Esophagus (tissue), 2 donors: ENCODE data around the gene JOSD1. TPM values are rescaled to one million over a fixed set of nuclear protein-coding genes. Genes with fewer than 3 reads are reported as not detected.
"Not testable (repeated sequence)": the region's sequence is repeated elsewhere in the genome, so short reads cannot be mapped to it uniquely, and the experiment has no call there.

Experiments used
- H3K27ac ChIP-seq, 2 donors: one replicate each; pipeline ENCODE4 v1.5.1; 2013; ENCODE audit warnings: low read depth in 2 of 2, mild to moderate bottlenecking in 2 of 2, inconsistent platforms in 1 of 2, low read length in 1 of 2, moderate library complexity in 1 of 2
- H3K27me3 ChIP-seq, 2 donors: one replicate each; pipeline ENCODE4 v1.6.1; 2013; ENCODE audit warnings: low read length in 2 of 2, control low read depth in 1 of 2, mild to moderate bottlenecking in 1 of 2; ENCODE audit not compliant: insufficient read depth in 2 of 2, control insufficient read depth in 1 of 2
- H3K36me3 ChIP-seq, 2 donors: one replicate each; pipeline ENCODE4 v1.6.1; 2013; ENCODE audit warnings: low read length in 1 of 2; ENCODE audit not compliant: control insufficient read depth in 2 of 2, insufficient read depth in 2 of 2
- H3K4me1 ChIP-seq, 2 donors: one replicate each; pipeline ENCODE4 v1.6.1; 2013; ENCODE audit warnings: low read length in 1 of 2; ENCODE audit not compliant: control insufficient read depth in 2 of 2, insufficient read depth in 2 of 2
- H3K4me3 ChIP-seq, 2 donors: one replicate each; pipeline ENCODE4 v1.5.1; 2013; ENCODE audit warnings: low read length in 2 of 2, mild to moderate bottlenecking in 2 of 2, low read depth in 1 of 2, moderate library complexity in 1 of 2
- H3K9me3 ChIP-seq, 2 donors: one replicate each; pipeline ENCODE4 v1.6.1; 2013; ENCODE audit warnings: mild to moderate bottlenecking in 2 of 2, low read depth in 1 of 2, low read length in 1 of 2, moderate library complexity in 1 of 2; ENCODE audit not compliant: control insufficient read depth in 2 of 2, insufficient read depth in 1 of 2
- WGBS, 2 donors: extraction: QIAGEN DNeasy Blood & Tissue Kit; methylation state at CpG; one replicate each; pipeline ENCODE4 v1.1.7; 2013; 5-methylcytosine and 5-hydroxymethylcytosine counted together
- polyA plus RNA-seq, 2 donors: library from polyadenylated mRNA; stranded (reverse); fragments of 200-250 nt; gene quantifications; one replicate each; pipeline ENCODE4 v1.2.3, GENCODE V29; 2013
- donor health status: healthy with polysubstance abuse.
- donor health status: Bipolar disorder and iron deficiency.

The JOSD1 gene
- polyA plus RNA-seq, 2 donors = 9.2 to 16.5 TPM

DNA sequence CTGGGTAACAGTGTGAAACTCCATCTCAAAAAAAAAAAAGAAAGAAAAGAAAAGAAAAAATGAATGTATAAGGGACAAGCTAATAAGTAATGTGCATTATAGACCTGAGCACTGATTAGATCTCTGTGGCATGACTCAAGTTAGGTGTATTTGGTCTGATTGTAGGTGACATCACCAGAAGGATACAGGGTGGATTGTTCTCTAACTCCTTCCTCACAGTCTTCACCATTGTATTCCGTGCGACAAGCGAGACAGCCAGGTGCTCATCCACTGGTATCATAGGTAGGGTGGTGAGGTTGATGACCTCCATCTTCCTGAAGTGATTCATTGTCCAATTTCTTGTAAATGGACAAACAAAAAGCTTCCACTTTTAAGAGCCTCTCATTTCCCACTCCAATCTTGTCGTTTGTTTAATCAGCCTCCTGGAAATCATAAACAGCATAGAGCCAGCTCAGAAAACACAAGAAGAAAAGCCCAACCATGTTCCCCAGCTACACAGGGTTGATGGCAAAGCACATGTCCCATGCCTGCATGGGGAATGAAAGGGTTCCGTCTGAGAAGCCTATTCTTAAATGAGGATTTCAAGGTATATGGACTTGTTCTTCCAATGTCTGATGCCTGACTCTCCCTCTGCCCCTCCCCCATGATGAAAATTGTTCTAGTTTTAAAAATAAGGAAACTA is 50.8 kb downstream of the JOSD1 start:
- no peaks in the 10 kb centered on the region for H3K4me1 ChIP-seq
- H3K4me3 ChIP-seq = no peak overlapping the region
- no peak overlapping the region for H3K27ac ChIP-seq
- no peaks in the 10 kb centered on the region for H3K9me3 ChIP-seq
- no peaks in the 10 kb centered on the region for H3K27me3 ChIP-seq
- no peaks in the 10 kb centered on the region for H3K36me3 ChIP-seq
- WGBS, 2 donors = 76 to 80% methylated on average over 5 of the region's 5 CpGs

DNA sequence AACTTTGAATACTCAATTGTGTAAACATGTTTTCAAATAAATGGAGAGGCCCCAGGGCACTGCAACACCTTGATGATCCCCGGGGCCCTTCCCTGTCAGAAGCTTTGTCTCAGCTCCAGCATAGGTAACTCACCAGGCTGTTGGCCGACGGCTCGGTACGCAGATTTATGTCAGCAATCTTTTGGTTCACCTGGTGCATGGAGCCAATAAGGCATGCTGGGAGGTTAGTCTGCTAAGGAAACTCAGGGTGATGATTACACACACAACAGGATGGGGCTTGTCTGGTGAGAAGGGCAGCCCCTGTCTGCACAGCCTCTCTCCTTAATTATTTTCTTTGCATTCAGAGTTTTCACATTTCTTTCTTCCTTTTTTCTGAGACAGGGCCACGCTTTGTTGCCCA is 55.3 kb downstream of the JOSD1 start:
- WGBS, 2 donors = 54 to 73% methylated on average over 6 of the region's 6 CpGs

DNA sequence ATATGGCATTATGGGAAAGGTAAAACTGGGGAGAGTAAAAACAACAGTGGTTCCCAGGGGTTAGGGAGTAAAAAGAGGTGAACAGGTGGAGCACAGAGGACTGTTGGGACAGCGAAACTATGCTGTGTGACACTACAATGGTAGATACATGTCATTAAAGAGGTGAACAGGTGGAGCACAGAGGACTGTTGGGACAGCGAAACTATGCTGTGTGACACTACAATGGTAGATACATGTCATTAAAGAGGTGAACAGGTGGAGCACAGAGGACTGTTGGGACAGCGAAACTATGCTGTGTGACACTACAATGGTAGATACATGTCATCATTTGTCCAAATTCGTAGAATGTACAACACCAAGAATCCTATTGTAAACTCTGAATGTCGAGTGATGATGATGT is 56.5 kb downstream of the JOSD1 start:
- H3K9me3 ChIP-seq, H3K4me1 ChIP-seq, H3K4me3 ChIP-seq, H3K27me3 ChIP-seq, H3K36me3 ChIP-seq, H3K27ac ChIP-seq: not testable (repeated sequence)
- WGBS, 2 donors = 93% methylated on average over 4 to 5 of the region's 5 CpGs

More for the DNA sequence above, 55.3 kb downstream of the JOSD1 start:
- no peaks in the 10 kb centered on the region for H3K4me1 ChIP-seq
- H3K9me3 ChIP-seq = no peaks in the 10 kb centered on the region
- no peak overlapping the region for H3K4me3 ChIP-seq
- H3K36me3 ChIP-seq = no peaks in the 10 kb centered on the region
- peaks cover 0 to 5% of the 10 kb centered on the region in 2 donors for H3K27me3 ChIP-seq
- H3K27ac ChIP-seq = no peak overlapping the region

DNA sequence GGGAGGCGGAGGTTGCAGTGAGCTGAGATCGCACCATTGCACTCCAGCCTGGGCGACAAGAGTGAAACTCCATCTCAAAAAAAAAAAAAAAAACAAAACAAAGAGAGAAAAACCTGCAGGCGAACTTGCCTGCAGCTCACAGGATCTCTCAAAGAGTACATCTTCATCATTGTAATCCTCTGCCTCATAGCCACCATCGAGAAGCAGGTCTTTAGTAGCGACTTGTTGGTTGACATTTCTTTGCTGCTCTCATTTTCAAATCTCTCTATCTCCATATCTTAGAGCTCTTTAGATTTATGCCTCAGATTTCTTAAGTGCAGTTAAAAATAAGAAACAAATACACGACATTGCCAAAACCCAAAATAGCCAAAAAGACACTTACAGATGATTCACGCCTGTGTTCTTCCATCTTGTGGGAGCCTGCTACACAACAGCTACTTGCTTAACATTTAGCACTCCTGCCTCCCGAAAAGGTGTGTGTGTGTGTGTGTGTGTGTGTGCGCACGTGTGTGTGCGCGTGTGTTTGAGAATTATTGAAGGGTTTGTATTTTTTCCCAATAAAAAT is 59.2 kb downstream of the JOSD1 start:
- Histone ChIP-seq H3K27ac (no peak overlapping the region), H3K9me3 (no peaks in the 10 kb centered on the region), H3K27me3 (peaks cover 0 to 5% of the 10 kb centered on the region in 2 donors), H3K4me3 (no peak overlapping the region), H3K36me3 (no peaks in the 10 kb centered on the region), H3K4me1 (no peaks in the 10 kb centered on the region)
- 90 to 96% methylated on average over 12 to 13 of the region's 13 CpGs for WGBS, 2 donors

DNA sequence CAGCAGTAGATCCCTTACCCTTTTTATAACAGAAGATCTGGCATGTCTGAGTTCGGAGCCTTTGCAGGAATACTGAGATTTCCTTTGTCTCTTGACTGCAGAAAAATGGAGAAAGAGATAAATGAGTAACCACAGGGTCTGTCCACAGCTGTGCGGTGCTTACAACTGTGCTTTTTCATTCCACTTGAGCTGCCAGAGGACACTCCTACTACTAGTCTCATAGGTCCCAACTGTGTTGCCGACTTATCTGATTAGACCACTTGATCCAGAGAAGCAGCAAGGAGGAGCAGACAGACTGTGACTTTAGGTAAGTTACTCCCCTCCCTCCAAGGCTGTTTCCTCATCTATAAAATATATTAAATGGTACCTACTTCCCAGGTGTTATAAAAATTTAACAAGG is 62.0 kb downstream of the JOSD1 start:
- Histone ChIP-seq H3K27ac (no peak overlapping the region), H3K4me3 (no peak overlapping the region), H3K9me3 (no peaks in the 10 kb centered on the region), H3K36me3 (no peaks in the 10 kb centered on the region), H3K4me1 (no peaks in the 10 kb centered on the region), H3K27me3 (peaks cover 0 to 5% of the 10 kb centered on the region in 2 donors)
- 67 to 78% methylated on average over 3 of the region's 3 CpGs for WGBS, 2 donors

DNA sequence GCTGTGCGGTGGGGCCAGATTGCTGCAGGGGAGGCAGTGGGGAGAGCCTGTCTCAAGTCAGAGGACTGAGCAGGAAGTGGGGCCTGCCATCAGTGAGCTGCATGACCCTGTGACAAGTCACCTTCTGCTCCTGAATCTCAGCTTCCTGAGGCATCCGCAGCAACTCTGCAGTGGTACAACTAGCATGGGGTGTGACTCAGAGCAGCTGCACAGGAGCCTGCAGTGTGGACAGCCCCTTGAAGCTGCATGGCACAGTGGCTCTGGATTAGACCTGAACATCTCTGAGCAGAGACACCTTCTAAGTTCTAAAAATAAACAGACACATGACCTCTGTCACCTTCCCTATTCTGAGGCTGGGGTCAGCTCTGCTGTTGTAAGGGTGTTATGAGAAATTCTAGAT is 62.5 kb downstream of the JOSD1 start:
- Histone ChIP-seq H3K27ac (no peak overlapping the region), H3K4me1 (no peaks in the 10 kb centered on the region), H3K4me3 (no peak overlapping the region), H3K9me3 (no peaks in the 10 kb centered on the region), H3K36me3 (no peaks in the 10 kb centered on the region), H3K27me3 (peaks cover 0 to 5% of the 10 kb centered on the region in 2 donors)
- 87 to 90% methylated on average over 2 of the region's 2 CpGs for WGBS, 2 donors

Other genes starting within 250 kb of the JOSD1 start
- gene KCNJ4, start 245.7 kb downstream of the JOSD1 start, polyA plus RNA-seq = not detected
- gene KDELR3, start 232.8 kb downstream of the JOSD1 start, polyA plus RNA-seq = 1 to 10 TPM; 1.0 to 1.3 TPM
- 100 to 1,000 TPM in 1 of 2 donors, 10 to 100 TPM in 1; 95.5 to 143 TPM for gene DDX17, start 194.6 kb downstream of the JOSD1 start, polyA plus RNA-seq
- gene DMC1, start 130.8 kb downstream of the JOSD1 start, polyA plus RNA-seq = 1 to 10 TPM in 1 of 2 donors, under 1 TPM in 1; 0.51 to 1.3 TPM
- under 1 TPM; 0.06 to 0.86 TPM for gene FAM227A, start 44.6 kb downstream of the JOSD1 start, polyA plus RNA-seq
- gene CBY1, start 44.3 kb downstream of the JOSD1 start, polyA plus RNA-seq = 10 to 100 TPM; 24.1 to 28.9 TPM
- 10 to 100 TPM; 14.4 to 41.1 TPM for gene TOMM22, start 19.0 kb downstream of the JOSD1 start, polyA plus RNA-seq
- 10 to 100 TPM; 12.5 to 19.4 TPM for gene GTPBP1, start 5.0 kb upstream of the JOSD1 start, polyA plus RNA-seq
- gene SUN2, start 55.1 kb upstream of the JOSD1 start, polyA plus RNA-seq = 10 to 100 TPM; 61.7 to 70.1 TPM
- 10 to 100 TPM in 1 of 2 donors, 1 to 10 TPM in 1; 8.5 to 12.7 TPM for gene DNAL4, start 93.2 kb upstream of the JOSD1 start, polyA plus RNA-seq
- gene NPTXR, start 143.1 kb upstream of the JOSD1 start, polyA plus RNA-seq = under 1 TPM; 0.28 to 0.73 TPM
- gene CBX6, start 171.3 kb upstream of the JOSD1 start, polyA plus RNA-seq = 1 to 10 TPM; 6.4 to 8.5 TPM